Measurements from ENCODE around the gene XPOT.
"Not testable (repeated sequence)": the region's sequence is repeated elsewhere in the genome, so short reads cannot be mapped to it uniquely, and the experiment has no call there.

The XPOT gene, protein sequence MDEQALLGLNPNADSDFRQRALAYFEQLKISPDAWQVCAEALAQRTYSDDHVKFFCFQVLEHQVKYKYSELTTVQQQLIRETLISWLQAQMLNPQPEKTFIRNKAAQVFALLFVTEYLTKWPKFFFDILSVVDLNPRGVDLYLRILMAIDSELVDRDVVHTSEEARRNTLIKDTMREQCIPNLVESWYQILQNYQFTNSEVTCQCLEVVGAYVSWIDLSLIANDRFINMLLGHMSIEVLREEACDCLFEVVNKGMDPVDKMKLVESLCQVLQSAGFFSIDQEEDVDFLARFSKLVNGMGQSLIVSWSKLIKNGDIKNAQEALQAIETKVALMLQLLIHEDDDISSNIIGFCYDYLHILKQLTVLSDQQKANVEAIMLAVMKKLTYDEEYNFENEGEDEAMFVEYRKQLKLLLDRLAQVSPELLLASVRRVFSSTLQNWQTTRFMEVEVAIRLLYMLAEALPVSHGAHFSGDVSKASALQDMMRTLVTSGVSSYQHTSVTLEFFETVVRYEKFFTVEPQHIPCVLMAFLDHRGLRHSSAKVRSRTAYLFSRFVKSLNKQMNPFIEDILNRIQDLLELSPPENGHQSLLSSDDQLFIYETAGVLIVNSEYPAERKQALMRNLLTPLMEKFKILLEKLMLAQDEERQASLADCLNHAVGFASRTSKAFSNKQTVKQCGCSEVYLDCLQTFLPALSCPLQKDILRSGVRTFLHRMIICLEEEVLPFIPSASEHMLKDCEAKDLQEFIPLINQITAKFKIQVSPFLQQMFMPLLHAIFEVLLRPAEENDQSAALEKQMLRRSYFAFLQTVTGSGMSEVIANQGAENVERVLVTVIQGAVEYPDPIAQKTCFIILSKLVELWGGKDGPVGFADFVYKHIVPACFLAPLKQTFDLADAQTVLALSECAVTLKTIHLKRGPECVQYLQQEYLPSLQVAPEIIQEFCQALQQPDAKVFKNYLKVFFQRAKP

DNA sequence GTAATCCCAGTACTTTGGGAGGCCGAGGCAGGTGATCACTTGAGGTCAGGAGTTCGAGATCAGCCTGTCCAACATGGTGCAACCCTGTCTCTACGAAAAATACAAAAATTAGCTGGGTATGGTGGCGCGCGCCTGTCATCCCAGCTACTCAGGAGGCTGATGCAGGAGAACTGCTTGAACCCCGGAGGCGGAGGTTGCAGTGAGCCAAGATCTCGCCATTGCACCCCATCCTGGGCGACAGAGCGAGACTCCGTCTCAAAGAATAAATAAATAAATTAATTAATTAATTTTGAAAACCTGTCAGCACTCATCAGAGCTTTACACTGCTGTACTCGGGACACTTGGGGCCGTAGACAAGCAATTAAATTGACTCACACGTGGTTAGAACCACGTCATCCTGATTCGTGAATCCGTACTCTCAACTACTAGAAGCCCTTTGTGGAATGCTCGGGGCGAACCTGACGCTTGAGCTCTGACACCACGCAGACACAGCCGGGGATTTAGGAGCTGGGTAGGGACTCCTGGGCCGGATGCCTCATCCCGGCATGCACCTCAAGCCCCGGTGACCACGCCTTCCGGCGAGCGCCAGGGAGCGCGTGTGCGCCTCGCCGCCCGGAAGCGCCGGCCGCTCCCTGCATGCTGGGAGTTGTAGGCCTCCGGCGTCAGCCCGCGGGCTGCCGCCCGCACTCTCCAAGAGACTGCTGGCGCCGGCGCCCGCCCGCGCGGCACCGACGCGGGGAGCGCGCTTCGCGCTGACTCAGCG, at the start of gene XPOT:
TSS of gene XPOT (plus strand) at position 686 of the 763 bp plus-strand sequence. CDS start 5,644 bp downstream, outside the sequence.
- TF ChIP-seq, protein P1, sequence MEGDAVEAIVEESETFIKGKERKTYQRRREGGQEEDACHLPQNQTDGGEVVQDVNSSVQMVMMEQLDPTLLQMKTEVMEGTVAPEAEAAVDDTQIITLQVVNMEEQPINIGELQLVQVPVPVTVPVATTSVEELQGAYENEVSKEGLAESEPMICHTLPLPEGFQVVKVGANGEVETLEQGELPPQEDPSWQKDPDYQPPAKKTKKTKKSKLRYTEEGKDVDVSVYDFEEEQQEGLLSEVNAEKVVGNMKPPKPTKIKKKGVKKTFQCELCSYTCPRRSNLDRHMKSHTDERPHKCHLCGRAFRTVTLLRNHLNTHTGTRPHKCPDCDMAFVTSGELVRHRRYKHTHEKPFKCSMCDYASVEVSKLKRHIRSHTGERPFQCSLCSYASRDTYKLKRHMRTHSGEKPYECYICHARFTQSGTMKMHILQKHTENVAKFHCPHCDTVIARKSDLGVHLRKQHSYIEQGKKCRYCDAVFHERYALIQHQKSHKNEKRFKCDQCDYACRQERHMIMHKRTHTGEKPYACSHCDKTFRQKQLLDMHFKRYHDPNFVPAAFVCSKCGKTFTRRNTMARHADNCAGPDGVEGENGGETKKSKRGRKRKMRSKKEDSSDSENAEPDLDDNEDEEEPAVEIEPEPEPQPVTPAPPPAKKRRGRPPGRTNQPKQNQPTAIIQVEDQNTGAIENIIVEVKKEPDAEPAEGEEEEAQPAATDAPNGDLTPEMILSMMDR (IDR thresholded peaks at IDR 0.05; ENCODE audit: low read depth, low read length) = no peak
- peak within 1 kb of the TSS; percentile 88 for H3K4me3 ChIP-seq (ENCODE audit: low read depth, low read length)

DNA sequence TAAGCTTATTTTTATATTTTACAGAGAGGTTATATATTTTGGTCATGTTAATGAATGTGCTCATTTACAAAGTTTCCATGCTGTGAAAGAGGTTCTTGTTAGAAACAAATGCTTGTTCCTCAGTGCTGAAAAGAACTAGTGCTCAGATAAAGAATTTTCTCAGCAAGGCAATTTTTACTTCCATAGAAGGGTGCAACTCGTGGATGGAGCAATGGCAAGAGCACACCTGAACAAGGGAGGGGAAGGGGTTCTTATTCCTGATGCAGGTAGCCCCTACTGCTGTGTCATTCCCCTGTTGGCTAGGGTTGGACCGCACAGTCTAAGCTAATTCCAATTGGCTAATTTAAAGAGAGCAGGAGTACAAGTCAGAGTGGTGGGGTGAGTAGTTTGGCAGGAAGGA, 48.0 kb upstream of the XPOT start:
- H3K4me3 ChIP-seq (ENCODE audit: low read depth, low read length) = not testable (repeated sequence)

DNA sequence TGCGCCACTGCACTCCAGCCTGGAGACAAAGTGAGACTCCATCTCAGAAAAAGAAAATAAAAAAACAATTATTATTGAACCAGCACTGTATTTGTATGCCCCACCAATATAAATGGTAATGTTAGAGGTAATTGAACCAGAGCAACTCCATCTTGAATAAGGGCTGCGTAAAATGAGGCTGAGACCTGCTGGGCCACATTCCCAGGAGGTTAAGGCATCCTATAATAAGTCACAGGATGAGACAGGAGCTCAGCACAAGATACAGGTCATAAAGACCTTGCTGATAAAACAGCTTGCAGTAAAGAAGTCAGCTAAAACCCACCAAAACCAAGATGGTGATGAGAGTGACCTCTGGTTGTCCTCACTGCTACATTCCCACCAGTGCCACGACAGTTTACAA, 43.0 kb upstream of the XPOT start:
- H3K4me3 ChIP-seq (ENCODE audit: low read depth, low read length) = not testable (repeated sequence)

DNA sequence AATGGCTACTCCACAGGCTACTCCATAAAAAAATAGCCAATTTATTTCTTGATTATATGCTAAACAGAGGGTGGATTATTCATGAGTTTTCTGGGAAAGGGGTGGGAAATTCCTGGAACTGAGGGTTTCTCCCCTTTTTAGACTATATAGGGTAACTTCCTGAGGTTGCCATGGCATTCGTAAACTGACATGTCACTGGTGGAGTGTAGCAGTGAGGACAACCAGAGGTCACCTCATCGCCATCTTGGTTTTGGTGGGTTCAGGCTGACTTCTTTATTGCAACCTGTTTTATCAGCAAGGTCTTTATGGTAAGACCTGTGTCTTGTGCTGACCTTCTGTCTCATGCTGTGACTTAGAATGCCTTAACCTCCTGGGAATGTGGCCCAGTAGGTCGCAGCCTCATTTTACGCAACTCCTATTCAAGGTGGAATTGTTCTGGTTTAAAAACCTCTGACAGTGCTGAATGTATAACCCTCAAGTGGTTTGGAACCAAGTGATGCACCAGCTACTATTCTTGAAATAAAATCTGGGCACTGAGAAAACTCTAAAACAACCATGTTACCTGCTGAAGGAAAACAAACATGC, 41.4 kb upstream of the XPOT start:
- H3K4me3 ChIP-seq (ENCODE audit: low read depth, low read length) = no peak overlapping the region
- TF ChIP-seq, protein P1 (IDR thresholded peaks at IDR 0.05; ENCODE audit: low read depth, low read length) = no peak

DNA sequence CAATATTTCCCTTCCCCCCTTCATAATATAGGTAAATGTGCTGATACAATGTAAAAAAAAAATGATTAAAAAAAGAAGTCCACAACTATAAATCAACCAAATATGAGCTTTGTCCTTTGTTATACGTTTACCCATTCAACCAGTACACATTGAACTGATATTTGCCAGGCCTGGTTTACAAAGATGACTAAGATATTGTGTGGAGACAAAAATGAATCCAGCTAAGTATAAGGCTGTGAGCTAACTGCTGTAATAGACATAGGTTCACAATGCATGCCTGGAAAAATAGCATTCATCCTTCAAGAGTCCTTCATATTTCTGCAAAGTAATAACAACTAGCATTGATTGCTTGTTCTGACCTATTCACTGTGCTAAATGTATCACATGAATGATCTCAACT, 20.5 kb upstream of the XPOT start:
- H3K4me3 ChIP-seq (ENCODE audit: low read depth, low read length) = no peak overlapping the region
- TF ChIP-seq, protein P1 (IDR thresholded peaks at IDR 0.05; ENCODE audit: low read depth, low read length) = no peak

DNA sequence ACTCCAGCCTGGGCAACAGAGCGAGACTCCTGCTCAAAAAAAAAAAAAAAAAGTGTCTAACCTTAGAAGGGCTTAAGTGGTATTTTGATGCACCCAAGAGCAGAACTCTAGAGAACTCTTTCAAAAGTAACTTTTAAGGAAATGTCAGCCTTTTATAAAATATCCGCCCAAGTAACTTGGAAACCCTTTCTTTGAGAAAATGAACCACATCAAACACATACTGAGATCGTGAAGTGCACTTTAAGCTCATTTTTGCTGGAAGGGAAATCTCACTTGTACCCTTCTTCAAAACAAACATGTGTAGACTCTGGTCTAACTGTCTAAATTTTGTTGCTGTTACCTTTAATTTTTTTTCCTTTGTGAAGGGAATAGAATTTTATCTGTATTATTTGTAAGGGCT, 19.2 kb upstream of the XPOT start:
- TF ChIP-seq, protein P1 (IDR thresholded peaks at IDR 0.05; ENCODE audit: low read depth, low read length) = no peak
- H3K4me3 ChIP-seq (ENCODE audit: low read depth, low read length) = no peak overlapping the region

DNA sequence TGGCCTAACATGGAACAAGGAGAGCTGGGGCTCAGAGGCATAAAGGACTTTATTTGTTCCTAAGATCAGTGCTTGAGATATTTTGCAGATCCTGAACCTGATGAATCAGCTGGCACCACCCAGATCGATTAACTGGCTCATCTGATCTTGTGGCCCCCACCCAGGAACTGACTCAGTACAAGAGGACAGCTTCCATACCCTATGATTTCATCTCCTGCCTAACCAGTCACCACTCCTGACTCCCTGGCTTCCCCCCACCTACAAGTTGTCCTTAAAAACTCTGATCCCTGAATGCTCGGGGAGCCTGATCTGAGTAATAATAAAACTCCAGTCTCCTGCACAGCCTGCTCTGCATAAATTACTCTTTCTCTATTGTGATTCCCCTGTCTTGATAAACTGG, 18.7 kb upstream of the XPOT start:
- TF ChIP-seq, protein P1 (IDR thresholded peaks at IDR 0.05; ENCODE audit: low read depth, low read length) = no peak
- no peak overlapping the region for H3K4me3 ChIP-seq (ENCODE audit: low read depth, low read length)

All from WI38 (cell line).